ENCODE measurements around the gene CACNA2D1. TPM values are rescaled to one million over a fixed set of nuclear protein-coding genes. Genes with fewer than 3 reads are reported as not detected.

Gene CACNA2D1
- total and polyA plus RNA-seq, 9 of the 15 experiments (the other 6 are each of a cell fraction or from before 2014, with no cell fraction given), result 0.49 TPM; not detected in 8

- no peak for TF ChIP-seq HMGXB4 (CRISPR knock-in tag; IDR thresholded peaks at IDR 0.05)
- TF ChIP-seq XRCC5 (IDR thresholded peaks at IDR 0.05; ENCODE audit: low read depth, low read length), result no peak
- no peak for TF ChIP-seq ZNF444 (CRISPR knock-in tag; IDR thresholded peaks at IDR 0.05)
- TF ChIP-seq ZNF561 (CRISPR knock-in tag; conservative IDR thresholded peaks at IDR 0.05), result no peak
- no peak for TF ChIP-seq EHMT2 (IDR thresholded peaks at IDR 0.05)
- TF ChIP-seq BHLHE40 (IDR thresholded peaks at IDR 0.05; ENCODE audit: low read length), result no peak
- TF ChIP-seq ZNF124 (CRISPR knock-in tag; IDR thresholded peaks at IDR 0.05), result no peak
- no peak for TF ChIP-seq CBX2 (IDR thresholded peaks at IDR 0.05; ENCODE audit: insufficient read depth, low read length, poor library complexity, severe bottlenecking)
- TF ChIP-seq MECOM (CRISPR knock-in tag; IDR thresholded peaks at IDR 0.05), result no peak
- TF ChIP-seq, protein P1, sequence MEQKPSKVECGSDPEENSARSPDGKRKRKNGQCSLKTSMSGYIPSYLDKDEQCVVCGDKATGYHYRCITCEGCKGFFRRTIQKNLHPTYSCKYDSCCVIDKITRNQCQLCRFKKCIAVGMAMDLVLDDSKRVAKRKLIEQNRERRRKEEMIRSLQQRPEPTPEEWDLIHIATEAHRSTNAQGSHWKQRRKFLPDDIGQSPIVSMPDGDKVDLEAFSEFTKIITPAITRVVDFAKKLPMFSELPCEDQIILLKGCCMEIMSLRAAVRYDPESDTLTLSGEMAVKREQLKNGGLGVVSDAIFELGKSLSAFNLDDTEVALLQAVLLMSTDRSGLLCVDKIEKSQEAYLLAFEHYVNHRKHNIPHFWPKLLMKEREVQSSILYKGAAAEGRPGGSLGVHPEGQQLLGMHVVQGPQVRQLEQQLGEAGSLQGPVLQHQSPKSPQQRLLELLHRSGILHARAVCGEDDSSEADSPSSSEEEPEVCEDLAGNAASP (IDR thresholded peaks at IDR 0.05), result no peak
- no peak for TF ChIP-seq STAG1 (CRISPR knock-in tag; IDR thresholded peaks at IDR 0.05; ENCODE audit: borderline replicate concordance)
- TF ChIP-seq, protein P2, sequence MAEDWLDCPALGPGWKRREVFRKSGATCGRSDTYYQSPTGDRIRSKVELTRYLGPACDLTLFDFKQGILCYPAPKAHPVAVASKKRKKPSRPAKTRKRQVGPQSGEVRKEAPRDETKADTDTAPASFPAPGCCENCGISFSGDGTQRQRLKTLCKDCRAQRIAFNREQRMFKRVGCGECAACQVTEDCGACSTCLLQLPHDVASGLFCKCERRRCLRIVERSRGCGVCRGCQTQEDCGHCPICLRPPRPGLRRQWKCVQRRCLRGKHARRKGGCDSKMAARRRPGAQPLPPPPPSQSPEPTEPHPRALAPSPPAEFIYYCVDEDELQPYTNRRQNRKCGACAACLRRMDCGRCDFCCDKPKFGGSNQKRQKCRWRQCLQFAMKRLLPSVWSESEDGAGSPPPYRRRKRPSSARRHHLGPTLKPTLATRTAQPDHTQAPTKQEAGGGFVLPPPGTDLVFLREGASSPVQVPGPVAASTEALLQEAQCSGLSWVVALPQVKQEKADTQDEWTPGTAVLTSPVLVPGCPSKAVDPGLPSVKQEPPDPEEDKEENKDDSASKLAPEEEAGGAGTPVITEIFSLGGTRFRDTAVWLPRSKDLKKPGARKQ (CRISPR knock-in tag; IDR thresholded peaks at IDR 0.05), result no peak
- H3K9me3 ChIP-seq (replicated peaks; ENCODE audit: control insufficient read depth, insufficient read depth, low read depth, low read length), result peaks cover 2% of the 10 kb centered on the region; the same call in 1 of the 2 replicates
- no peak overlapping the region for H3K4me3 ChIP-seq
- FAIRE-seq (no peak), DNase-seq (ENCODE audit: extremely low read depth in 1 of 4, low spot score in 3 of 4) (no peak), ATAC-seq (no peak)
- H3K27ac ChIP-seq (ENCODE audit: extremely low read depth, low read depth, low read length), result no peak overlapping the region
- no peaks in the 10 kb centered on the region for H3K36me3 ChIP-seq (ENCODE audit: control insufficient read depth, insufficient read depth, low read length)
- no peaks in the 10 kb centered on the region for H3K9me1 ChIP-seq (ENCODE audit: control insufficient read depth, insufficient read depth, low read length)
- no peak overlapping the region for H3K9ac ChIP-seq (ENCODE audit: insufficient read depth in 1 of 2, low read depth in 2 of 2, low read length in 2 of 2)
- ChIA-PET CTCF (ENCODE audit: low intra/inter-chr PET ratio) (no interaction called here), POLR2A (no interaction called here)
- WGBS (ENCODE audit: insufficient coverage, low coverage, missing lambda C conversion rate), result 0% methylated on average over 2 of the region's 2 CpGs
- H2AFZ ChIP-seq (ENCODE audit: low read depth, low read length), result no peak overlapping the region
- BruUV-seq (replicated peaks), result no TSS peak
- in situ Hi-C loops (cut with MboI), result no loop called here
- H3K27me3 ChIP-seq (ENCODE audit: control insufficient read depth in 2 of 2, insufficient read depth in 2 of 2, low read length in 2 of 2), result no peaks in the 10 kb centered on the region
- H3K4me2 ChIP-seq (ENCODE audit: insufficient read depth, low read length), result no peak overlapping the region
- no peaks in the 10 kb centered on the region for H3K79me2 ChIP-seq (ENCODE audit: control insufficient read depth, insufficient read depth, low read length)
- intact Hi-C loops (cut with micrococcal nuclease), result no loop called here
- no peaks in the 10 kb centered on the region for H3K4me1 ChIP-seq (replicated peaks in 1 of 2; ENCODE audit: control insufficient read depth in 2 of 2, insufficient read depth in 2 of 2, low read length in 2 of 2)
- H4K20me1 ChIP-seq (replicated peaks; ENCODE audit: control insufficient read depth, insufficient read depth, low read length), result no peaks in the 10 kb centered on the region
Measured at GRCh38 chr7:82122275-82122674, 321.3 kb downstream of the CACNA2D1 start.

All from K562 (cell line).